ENCODE results near the gene FBN1. TPM values are rescaled to one million over a fixed set of nuclear protein-coding genes. Genes with fewer than 3 reads are reported as not detected.

Gene FBN1
- total and polyA plus RNA-seq, 2 experiments from 2014 or later, result 1.9 to 3.8 TPM

GRCh38 chr15:48636511-48636910 lies 9.0 kb downstream of the FBN1 start (continued):
- TF ChIP-seq REST (IDR thresholded peaks at IDR 0.05; ENCODE audit: unreplicated experiment) (no peak), POLR2AphosphoS5 (IDR thresholded peaks at IDR 0.05; ENCODE audit: low read depth) (no peak), CTCF (conservative IDR thresholded peaks at IDR 0.05; ENCODE audit: low read depth in 2 of 2) (no peak), EZH2 (IDR thresholded peaks at IDR 0.05; ENCODE audit: low read depth, unreplicated experiment) (no peak), CREB1 (CRISPR knock-in tag; IDR thresholded peaks at IDR 0.05; ENCODE audit: low read depth) (no peak)

GRCh38 chr15:48634893-48635292 lies 10.6 kb downstream of the FBN1 start:
- Histone ChIP-seq H2AFZ (no peak overlapping the region), H3K4me3 (no peak overlapping the region), H3F3A (replicated peaks; ENCODE audit: low read depth) (no peaks in the 10 kb centered on the region), H3K4me2 (no peak overlapping the region), H3K27ac (ENCODE audit: low read depth) (no peak overlapping the region), H3K27me3 (ENCODE audit: insufficient read depth) (no peaks in the 10 kb centered on the region), H4K20me1 (replicated peaks; ENCODE audit: insufficient read depth) (no peaks in the 10 kb centered on the region), H3K9me2 (ENCODE audit: insufficient read depth) (no peaks in the 10 kb centered on the region), H3K36me3 (ENCODE audit: insufficient read depth) (no peaks in the 10 kb centered on the region), H3K79me2 (replicated peaks; ENCODE audit: insufficient read depth) (no peaks in the 10 kb centered on the region), H3K4me1 (ENCODE audit: insufficient read depth) (peaks cover 8% of the 10 kb centered on the region; the same call in 1 of the 2 replicates)
- Mint-ChIP-seq H3K4me3 (no peak overlapping the region), H3K4me1 (peaks cover 15% of the 10 kb centered on the region; the same call in 2 of the 3 replicates), H3K36me3 (ENCODE audit: low read depth) (no peaks in the 10 kb centered on the region), H3K27ac (no peak overlapping the region), H3K9me3 (no peaks in the 10 kb centered on the region), H3K27me3 (ENCODE audit: insufficient read depth, low read depth, poor library complexity) (no peaks in the 10 kb centered on the region)
- ATAC-seq (no peak), DNase-seq (ENCODE audit: low spot score) (no peak)
- no peak for TF ChIP-seq NANOG (IDR thresholded peaks at IDR 0.05; ENCODE audit: borderline replicate concordance)
- no peak for TF ChIP-seq ZNF462 (CRISPR knock-in tag; IDR thresholded peaks at IDR 0.05)
- TF ChIP-seq POLR2AphosphoS5 (IDR thresholded peaks at IDR 0.05; ENCODE audit: low read depth), result no peak
- no peak for TF ChIP-seq JUNB (IDR thresholded peaks at IDR 0.05; ENCODE audit: unreplicated experiment)
- no peak for TF ChIP-seq EZH2phosphoT487 (IDR thresholded peaks at IDR 0.05; ENCODE audit: unreplicated experiment)
- no peak for TF ChIP-seq EZH2 (IDR thresholded peaks at IDR 0.05; ENCODE audit: low read depth, unreplicated experiment)
- TF ChIP-seq ZNF114 (CRISPR knock-in tag; IDR thresholded peaks at IDR 0.05), result no peak
- no peak for TF ChIP-seq REST (IDR thresholded peaks at IDR 0.05; ENCODE audit: unreplicated experiment)
